WTC11 (cell line): ENCODE measurements around the gene DRC1. TPM values are rescaled to one million over a fixed set of nuclear protein-coding genes. Genes with fewer than 3 reads are reported as not detected.

ENCODE experiments used
- ATAC-seq: fragments of 200-7000 bp; cut with Tn5 transposase; 2 replicates; pipeline ENCODE4 v1.10.0; 2021; ENCODE audit warnings: mild to moderate bottlenecking, moderate library complexity
- CTCF ChIA-PET: fragments of 300-600 bp; sonication (Branson Sonifier 250); formaldehyde crosslinking; loops from one replicate; lab custom pipeline; 2021; ENCODE audit warnings: antibody characterized with exemption; lab: Charles Lee
- POLR2A ChIA-PET: fragments of 350-600 bp; sonication (Branson Sonifier 250); formaldehyde crosslinking; loops from one replicate; lab custom pipeline; 2021; ENCODE audit warnings: antibody characterized with exemption; lab: Charles Lee
- DNase-seq: peaks from one replicate; pipeline ENCODE4 v3.0.0; 2021; ENCODE audit warnings: low spot score
- H3K27ac Mint-ChIP-seq: 2 replicates; pipeline ENCODE4 v1.8.0; 2021; ENCODE audit warnings: mixed read lengths
- H3K27me3 Mint-ChIP-seq: 2 replicates; pipeline ENCODE4 v1.8.0; 2021; ENCODE audit warnings: low read depth, mild to moderate bottlenecking, moderate library complexity, mixed read lengths
- H3K36me3 Mint-ChIP-seq: 2 replicates; pipeline ENCODE4 v1.8.0; 2021; ENCODE audit warnings: mixed read lengths
- H3K4me1 Mint-ChIP-seq: 2 replicates; pipeline ENCODE4 v1.8.0; 2022; ENCODE audit warnings: mixed read lengths
- H3K4me3 Mint-ChIP-seq: 2 replicates; pipeline ENCODE4 v1.8.0; 2021; ENCODE audit warnings: mild to moderate bottlenecking, moderate library complexity, mixed read lengths
- H3K9me3 Mint-ChIP-seq: 2 replicates; pipeline ENCODE4 v1.8.0; 2021; ENCODE audit warnings: mixed read lengths
- AR ChIP-seq: fragments of 250-450 bp; sonication (Bioruptor Pico); IDR thresholded peaks from 2 replicates; pipeline ENCODE4 v1.9.0; 2021; ENCODE audit warnings: mild to moderate bottlenecking
- ATF2 ChIP-seq: sonication (generic); formaldehyde crosslinking; IDR thresholded peaks from 2 replicates; pipeline ENCODE4 v1.8.1; 2022; ENCODE audit warnings: low read depth, missing genetic modification reagents, borderline replicate concordance
- FOXJ3 ChIP-seq: sonication (generic); formaldehyde crosslinking; IDR thresholded peaks from 2 replicates; pipeline ENCODE4 v1.9.0; 2021; ENCODE audit warnings: missing genetic modification reagents, mild to moderate bottlenecking, borderline replicate concordance
- GRHL2 ChIP-seq: fragments of 250-450 bp; sonication (Bioruptor Pico); IDR thresholded peaks from 2 replicates; pipeline ENCODE4 v1.8.0; 2022; ENCODE audit warnings: mild to moderate bottlenecking, moderate library complexity; ENCODE audit not compliant: insufficient replicate concordance, severe bottlenecking
- JAZF1 ChIP-seq: fragments of 250-450 bp; sonication (Bioruptor Pico); IDR thresholded peaks from 2 replicates; pipeline ENCODE4 v1.9.0; 2021; ENCODE audit warnings: moderate library complexity, mild to moderate bottlenecking, inconsistent platforms
- KAT7 ChIP-seq: sonication (generic); formaldehyde crosslinking; IDR thresholded peaks from 2 replicates; pipeline ENCODE4 v1.8.1; 2023; ENCODE audit warnings: missing genetic modification reagents, mild to moderate bottlenecking, borderline replicate concordance
- NFATC4 ChIP-seq: fragments of 250-450 bp; sonication (Bioruptor Pico); IDR thresholded peaks from 2 replicates; pipeline ENCODE4 v1.9.0; 2021; ENCODE audit warnings: mild to moderate bottlenecking
- ZBTB21 ChIP-seq: sonication (generic); formaldehyde crosslinking; IDR thresholded peaks from 2 replicates; pipeline ENCODE4 v1.8.1; 2023; ENCODE audit warnings: mild to moderate bottlenecking, missing genetic modification reagents, borderline replicate concordance
- ZNF121 ChIP-seq: sonication (generic); formaldehyde crosslinking; IDR thresholded peaks from 2 replicates; pipeline ENCODE4 v1.8.0; 2023; ENCODE audit warnings: missing genetic modification reagents
- ZNF219 ChIP-seq: sonication (generic); formaldehyde crosslinking; IDR thresholded peaks from 2 replicates; pipeline ENCODE4 v1.8.0; 2023; ENCODE audit warnings: missing genetic modification reagents, mild to moderate bottlenecking, borderline replicate concordance
- ZNF416 ChIP-seq: fragments of 250-450 bp; sonication (Bioruptor Pico); IDR thresholded peaks from 2 replicates; pipeline ENCODE4 v1.9.0; 2021; ENCODE audit warnings: mild to moderate bottlenecking, inconsistent platforms
- ZNF512 ChIP-seq: sonication (generic); formaldehyde crosslinking; IDR thresholded peaks from 2 replicates; pipeline ENCODE4 v1.8.1; 2022; ENCODE audit warnings: missing genetic modification reagents, borderline replicate concordance
- ZNF671 ChIP-seq: fragments of 250-450 bp; sonication (Bioruptor Pico); IDR thresholded peaks from 2 replicates; pipeline ENCODE4 v1.8.0; 2021; ENCODE audit warnings: mild to moderate bottlenecking
- total RNA-seq: library from RNA; stranded (reverse); gene quantifications from 3 replicates; pipeline ENCODE4 v1.2.3, GENCODE V29; 2021
- TF ChIP-seq, protein P1 (sequence below): fragments of 250-450 bp; sonication (Bioruptor Pico); IDR thresholded peaks from 2 replicates; pipeline ENCODE4 v2.1.2; 2022; ENCODE audit warnings: mild to moderate bottlenecking, moderate library complexity
- TF ChIP-seq, protein P2 (sequence below): sonication (generic); formaldehyde crosslinking; IDR thresholded peaks from 2 replicates; pipeline ENCODE4 v1.8.0; 2022; ENCODE audit warnings: mild to moderate bottlenecking, missing genetic modification reagents
- TF ChIP-seq, protein P3 (sequence below): sonication (generic); formaldehyde crosslinking; IDR thresholded peaks from 2 replicates; pipeline ENCODE4 v1.8.1; 2022; ENCODE audit warnings: mild to moderate bottlenecking, moderate library complexity, missing genetic modification reagents
- TF ChIP-seq, protein P4 (sequence below): sonication (generic); formaldehyde crosslinking; IDR thresholded peaks from 2 replicates; pipeline ENCODE4 v1.8.1; 2023; ENCODE audit warnings: mild to moderate bottlenecking, missing genetic modification reagents, moderate library complexity

The DRC1 gene
- total RNA-seq, 1 experiment from 2014 or later: 0.55 TPM

- TF ChIP-seq, protein P1, sequence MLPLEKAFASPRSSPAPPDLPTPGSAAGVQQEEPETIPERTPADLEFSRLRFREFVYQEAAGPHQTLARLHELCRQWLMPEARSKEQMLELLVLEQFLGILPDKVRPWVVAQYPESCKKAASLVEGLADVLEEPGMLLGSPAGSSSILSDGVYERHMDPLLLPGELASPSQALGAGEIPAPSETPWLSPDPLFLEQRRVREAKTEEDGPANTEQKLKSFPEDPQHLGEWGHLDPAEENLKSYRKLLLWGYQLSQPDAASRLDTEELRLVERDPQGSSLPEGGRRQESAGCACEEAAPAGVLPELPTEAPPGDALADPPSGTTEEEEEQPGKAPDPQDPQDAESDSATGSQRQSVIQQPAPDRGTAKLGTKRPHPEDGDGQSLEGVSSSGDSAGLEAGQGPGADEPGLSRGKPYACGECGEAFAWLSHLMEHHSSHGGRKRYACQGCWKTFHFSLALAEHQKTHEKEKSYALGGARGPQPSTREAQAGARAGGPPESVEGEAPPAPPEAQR (CRISPR knock-in tag): no peak
- TF ChIP-seq JAZF1 (CRISPR knock-in tag): no peak
- no peak for TF ChIP-seq GRHL2 (CRISPR knock-in tag)
- TF ChIP-seq ZNF512 (CRISPR knock-in tag): no peak
- no peak for TF ChIP-seq AR
- TF ChIP-seq, protein P2, sequence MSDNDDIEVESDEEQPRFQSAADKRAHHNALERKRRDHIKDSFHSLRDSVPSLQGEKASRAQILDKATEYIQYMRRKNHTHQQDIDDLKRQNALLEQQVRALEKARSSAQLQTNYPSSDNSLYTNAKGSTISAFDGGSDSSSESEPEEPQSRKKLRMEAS: no peak
- TF ChIP-seq, protein P3, sequence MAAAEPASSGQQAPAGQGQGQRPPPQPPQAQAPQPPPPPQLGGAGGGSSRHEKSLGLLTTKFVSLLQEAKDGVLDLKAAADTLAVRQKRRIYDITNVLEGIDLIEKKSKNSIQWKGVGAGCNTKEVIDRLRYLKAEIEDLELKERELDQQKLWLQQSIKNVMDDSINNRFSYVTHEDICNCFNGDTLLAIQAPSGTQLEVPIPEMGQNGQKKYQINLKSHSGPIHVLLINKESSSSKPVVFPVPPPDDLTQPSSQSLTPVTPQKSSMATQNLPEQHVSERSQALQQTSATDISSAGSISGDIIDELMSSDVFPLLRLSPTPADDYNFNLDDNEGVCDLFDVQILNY (CRISPR knock-in tag): no peak
- no peak for TF ChIP-seq ZNF671
These were observed 21.4 kb upstream of the DRC1 start (continued) for GRCh38 chr2:26380281-26380680.

DNA sequence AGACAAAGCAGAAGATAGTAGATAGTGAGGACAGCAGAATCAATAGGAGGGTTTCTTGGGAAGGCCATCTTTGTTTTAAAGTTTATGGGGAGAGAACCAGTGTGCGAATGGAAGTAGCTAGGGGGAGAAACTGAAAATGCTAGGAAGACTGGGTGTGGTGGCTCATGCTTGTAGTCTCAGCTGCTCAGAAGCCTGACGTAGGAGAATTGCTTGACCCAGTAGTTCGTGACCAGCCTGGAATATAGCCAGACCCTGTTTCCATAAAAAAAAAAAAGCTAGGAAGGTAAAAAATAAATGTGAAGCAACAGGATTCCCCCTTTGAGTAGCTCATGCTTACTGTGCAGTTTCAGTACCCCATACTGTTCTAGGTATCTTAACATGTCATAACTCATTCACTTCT is 19.2 kb upstream of the DRC1 start:
- CTCF ChIA-PET: interaction anchor here (0.5 to 1.0 kb wide), 2 partner anchors 40 to 87 kb away, joined by 3 read pairs; no protein-coding TSS in a partner anchor
- Mint-ChIP-seq H3K27me3 (no peaks in the 10 kb centered on the region), H3K4me3 (no peak overlapping the region), H3K36me3 (peaks cover 15% of the 10 kb centered on the region), H3K9me3 (no peaks in the 10 kb centered on the region), H3K27ac (no peak overlapping the region), H3K4me1 (no peaks in the 10 kb centered on the region)
- no peak for TF ChIP-seq FOXJ3 (CRISPR knock-in tag)
- TF ChIP-seq ZBTB21 (CRISPR knock-in tag): no peak
- TF ChIP-seq ZNF219 (CRISPR knock-in tag): no peak
- no peak for TF ChIP-seq ZNF416 (CRISPR knock-in tag)
- TF ChIP-seq, protein P4, sequence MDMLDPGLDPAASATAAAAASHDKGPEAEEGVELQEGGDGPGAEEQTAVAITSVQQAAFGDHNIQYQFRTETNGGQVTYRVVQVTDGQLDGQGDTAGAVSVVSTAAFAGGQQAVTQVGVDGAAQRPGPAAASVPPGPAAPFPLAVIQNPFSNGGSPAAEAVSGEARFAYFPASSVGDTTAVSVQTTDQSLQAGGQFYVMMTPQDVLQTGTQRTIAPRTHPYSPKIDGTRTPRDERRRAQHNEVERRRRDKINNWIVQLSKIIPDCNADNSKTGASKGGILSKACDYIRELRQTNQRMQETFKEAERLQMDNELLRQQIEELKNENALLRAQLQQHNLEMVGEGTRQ: no peak
- no peak for TF ChIP-seq NFATC4 (CRISPR knock-in tag)
- TF ChIP-seq ATF2: no peak
- no peak for TF ChIP-seq KAT7 (CRISPR knock-in tag)
- TF ChIP-seq ZNF121 (CRISPR knock-in tag): no peak
- ATAC-seq (no peak), DNase-seq (no peak)
- POLR2A ChIA-PET: no interaction called here
